HG03064 (cell line): Measurements from ENCODE around the gene HSF5.

ENCODE experiments used
- ATAC-seq: cut with Tn5 transposase; IDR thresholded peaks from one replicate; pipeline ENCODE4 v1.9.1; 2021; ENCODE audit warnings: low read depth; ENCODE audit not compliant: unreplicated experiment

Gene HSF5

GRCh38 chr17:58388302-58389190 lies 99.7 kb downstream of the HSF5 start:
- no peak for ATAC-seq

- ATAC-seq: no peak
Measured at GRCh38 chr17:58387834-58388233, 100.4 kb downstream of the HSF5 start.

GRCh38 chr17:58386708-58387107 lies 101.5 kb downstream of the HSF5 start:
- ATAC-seq: no peak

- ATAC-seq: no peak
Measured at GRCh38 chr17:58385359-58385899, 102.8 kb downstream of the HSF5 start.

GRCh38 chr17:58384897-58385296 lies 103.3 kb downstream of the HSF5 start:
- ATAC-seq: no peak

GRCh38 chr17:58383892-58384462 lies 104.2 kb downstream of the HSF5 start:
- ATAC-seq: no peak

- no peak for ATAC-seq
Measured at GRCh38 chr17:58382872-58383242, 105.4 kb downstream of the HSF5 start.

GRCh38 chr17:58382108-58382871 lies 105.9 kb downstream of the HSF5 start:
- no peak for ATAC-seq

GRCh38 chr17:58381124-58382035 lies 106.8 kb downstream of the HSF5 start:
- ATAC-seq: no peak

GRCh38 chr17:58380207-58381123 lies 107.7 kb downstream of the HSF5 start:
- no peak for ATAC-seq

GRCh38 chr17:58379511-58379824 lies 108.7 kb downstream of the HSF5 start:
- ATAC-seq: no peak

GRCh38 chr17:58378733-58379510 lies 109.3 kb downstream of the HSF5 start:
- no peak for ATAC-seq

- ATAC-seq: no peak
Measured at GRCh38 chr17:58377661-58378060, 110.5 kb downstream of the HSF5 start.

- no peak for ATAC-seq
Measured at GRCh38 chr17:58377093-58377601, 111.1 kb downstream of the HSF5 start.

- ATAC-seq: no peak
Measured at GRCh38 chr17:58376472-58377000, 111.7 kb downstream of the HSF5 start.

GRCh38 chr17:58375811-58376210 lies 112.4 kb downstream of the HSF5 start:
- no peak for ATAC-seq

GRCh38 chr17:58375256-58375655 lies 113.0 kb downstream of the HSF5 start:
- no peak for ATAC-seq

- ATAC-seq: no peak
Measured at GRCh38 chr17:58373923-58374322, 114.3 kb downstream of the HSF5 start.
